CD4-positive, alpha-beta T cell treated with Interleukin-15 for 4 hours (primary cell): ENCODE data around the gene SCYGR7.
"Not testable (repeated sequence)": the region's sequence is repeated elsewhere in the genome, so short reads cannot be mapped to it uniquely, and the experiment has no call there.

Source experiments
- DNase-seq: peaks from one replicate; pipeline ENCODE4 v3.0.0-alpha.2; 2020; ENCODE audit warnings: low spot score

The SCYGR7 gene, protein sequence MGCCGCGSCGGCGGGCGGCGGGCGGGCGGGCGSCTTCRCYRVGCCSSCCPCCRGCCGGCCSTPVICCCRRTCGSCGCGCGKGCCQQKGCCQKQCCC

GRCh38 chr2:227728035-227728434 lies at the start of gene SCYGR7:
Gene SCYGR7, plus strand, starts transcription at chr2:227728335. Its CDS starts 0 bp downstream, at chr2:227728335.
- no peak for DNase-seq

DNA sequence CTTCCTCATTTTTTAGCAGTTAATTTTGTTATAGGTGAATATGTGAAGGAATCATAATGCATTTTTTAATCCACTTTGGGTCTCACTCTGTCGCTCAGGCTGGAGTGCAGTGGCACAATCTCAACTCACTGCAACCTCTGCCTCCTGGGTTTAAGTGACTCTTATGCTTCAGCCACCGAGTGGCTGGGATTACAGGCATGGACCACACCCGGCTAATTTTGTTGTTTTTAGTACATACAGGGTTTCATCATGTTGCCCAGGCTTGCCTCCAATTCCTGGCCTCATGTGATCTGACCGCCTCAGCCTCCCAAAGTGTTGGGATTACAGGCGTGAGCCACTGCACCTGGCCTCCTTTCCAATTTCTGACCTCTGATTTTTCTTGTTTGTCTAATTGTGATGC lies 43.9 kb upstream of the SCYGR7 start:
- no peak for DNase-seq

GRCh38 chr2:227687189-227687588 lies 40.9 kb upstream of the SCYGR7 start:
- DNase-seq = no peak

DNA sequence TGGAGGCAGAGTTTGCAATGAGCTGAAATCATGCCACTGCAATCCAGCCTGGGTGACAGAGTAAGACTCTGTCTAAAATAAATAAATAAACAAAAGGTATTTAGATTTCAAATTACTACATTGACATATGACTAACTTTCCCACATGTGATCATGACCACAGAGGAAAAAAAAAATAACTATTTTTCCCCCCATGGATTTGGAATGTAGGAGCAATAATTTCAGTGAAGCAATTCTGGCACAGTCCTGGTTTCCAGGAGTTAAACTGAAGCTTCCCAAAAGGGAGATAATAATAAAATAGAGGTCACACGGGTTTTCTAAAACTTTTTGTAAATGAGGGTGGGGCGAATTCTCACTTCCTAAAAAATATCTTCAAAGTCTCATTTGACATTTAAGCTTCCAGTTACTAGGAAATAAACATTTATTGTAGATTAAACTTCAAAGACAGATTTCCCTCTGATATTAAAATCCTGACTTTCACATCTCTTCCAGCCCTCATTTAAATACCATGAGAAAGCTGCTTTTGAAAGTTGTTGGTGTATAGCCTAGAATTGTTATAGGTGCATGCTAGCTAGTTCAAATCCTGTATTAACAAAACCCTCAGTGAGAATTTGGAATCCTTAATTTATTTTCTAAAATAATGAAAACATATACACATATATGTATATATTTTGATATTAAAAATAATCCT lies 31.0 kb upstream of the SCYGR7 start:
- DNase-seq = no peak

DNA sequence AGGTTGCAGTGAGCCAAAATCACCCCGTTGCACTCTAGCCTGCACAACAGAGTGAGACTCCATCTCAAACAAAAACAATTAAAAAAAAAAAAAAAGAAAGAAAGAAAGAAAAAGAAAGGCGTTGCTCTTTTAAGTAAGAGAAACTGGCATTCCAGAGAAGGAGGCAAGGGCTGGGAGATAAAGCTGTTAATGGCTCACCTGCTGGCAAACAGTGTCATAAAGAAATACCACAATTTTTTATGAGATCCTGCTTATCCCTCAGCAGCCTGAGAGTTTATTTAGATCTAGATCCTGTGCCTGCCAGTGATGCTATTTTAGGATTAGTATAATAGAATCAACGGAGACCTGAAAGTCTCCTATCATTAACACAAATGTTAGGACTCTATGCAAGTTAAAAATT lies 26.6 kb upstream of the SCYGR7 start:
- DNase-seq = no peak

GRCh38 chr2:227703280-227703732 lies 24.8 kb upstream of the SCYGR7 start:
- DNase-seq = no peak

DNA sequence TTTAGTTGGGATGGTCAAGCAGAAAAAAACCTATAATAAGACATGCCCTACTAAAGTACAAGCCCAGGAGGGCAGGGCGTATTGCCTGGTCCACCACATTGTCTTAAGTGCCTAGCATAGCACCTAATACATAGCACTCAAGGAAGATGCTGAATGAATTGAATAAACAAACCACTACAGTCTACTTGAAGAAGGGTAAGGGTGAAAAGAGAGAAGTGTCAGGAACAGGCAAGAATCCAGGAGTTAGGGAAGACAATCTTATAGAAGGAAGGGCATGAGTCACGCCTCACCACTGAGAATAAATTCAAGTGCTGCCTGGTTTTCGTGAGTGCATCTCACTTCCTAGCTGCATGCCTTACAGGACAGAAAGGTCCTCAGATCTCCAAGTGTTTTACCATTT lies 24.2 kb upstream of the SCYGR7 start:
- DNase-seq = no peak

GRCh38 chr2:227706859-227707258 lies 21.3 kb upstream of the SCYGR7 start:
- no peak for DNase-seq

DNA sequence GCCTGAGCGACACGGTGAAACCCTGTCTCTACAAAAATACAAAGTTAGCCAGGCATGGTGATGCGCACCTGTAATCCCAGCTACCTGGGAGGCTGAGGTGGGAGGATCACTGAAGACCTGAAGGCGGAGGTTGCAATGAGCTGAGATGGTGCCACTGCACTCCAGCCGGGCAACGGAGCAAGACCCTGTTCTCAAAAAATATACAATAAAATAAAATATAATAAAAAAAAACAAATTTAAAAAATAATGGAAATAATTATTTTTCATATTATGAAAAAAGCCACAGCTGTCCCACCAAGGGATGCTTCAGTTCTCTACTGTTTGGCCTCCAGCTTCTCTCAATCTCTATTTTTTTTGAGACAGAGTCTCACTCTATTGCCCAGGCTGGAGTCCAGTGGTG lies 20.7 kb upstream of the SCYGR7 start:
- no peak for DNase-seq

- DNase-seq = no peak
Measured at GRCh38 chr2:227710986-227711385, 17.1 kb upstream of the SCYGR7 start.

- DNase-seq = no peak
Measured at GRCh38 chr2:227713291-227713690, 14.8 kb upstream of the SCYGR7 start.

- no peak for DNase-seq
Measured at GRCh38 chr2:227716501-227716900, 11.6 kb upstream of the SCYGR7 start.

- no peak for DNase-seq
Measured at GRCh38 chr2:227717687-227718567, 10.2 kb upstream of the SCYGR7 start, which contains the start of gene SLC19A3. Gene SLC19A3, minus strand, starts transcription at chr2:227718028. Its CDS starts 15,710 bp downstream, at chr2:227702318.

DNA sequence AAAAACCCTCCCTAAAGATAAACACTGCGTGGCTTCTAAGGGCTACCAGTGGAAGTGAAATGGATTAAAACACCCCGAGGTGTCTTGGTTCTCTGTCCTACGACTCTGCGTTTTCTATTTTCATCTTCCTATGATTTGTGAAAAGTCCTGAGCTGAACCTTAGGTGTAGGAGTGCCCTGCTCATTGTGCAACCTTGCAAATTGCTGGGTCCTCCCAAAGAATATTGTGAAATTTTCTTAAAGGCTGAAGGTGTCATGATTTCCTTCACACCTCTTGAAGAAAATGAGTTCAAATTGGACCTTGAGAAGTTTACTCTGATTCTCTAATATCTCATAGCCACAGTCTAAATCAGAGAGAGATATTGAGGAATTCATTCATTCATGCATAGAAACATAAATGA lies 8.5 kb upstream of the SCYGR7 start:
- no peak for DNase-seq

GRCh38 chr2:227720680-227721079 lies 7.5 kb upstream of the SCYGR7 start:
- DNase-seq = no peak

DNA sequence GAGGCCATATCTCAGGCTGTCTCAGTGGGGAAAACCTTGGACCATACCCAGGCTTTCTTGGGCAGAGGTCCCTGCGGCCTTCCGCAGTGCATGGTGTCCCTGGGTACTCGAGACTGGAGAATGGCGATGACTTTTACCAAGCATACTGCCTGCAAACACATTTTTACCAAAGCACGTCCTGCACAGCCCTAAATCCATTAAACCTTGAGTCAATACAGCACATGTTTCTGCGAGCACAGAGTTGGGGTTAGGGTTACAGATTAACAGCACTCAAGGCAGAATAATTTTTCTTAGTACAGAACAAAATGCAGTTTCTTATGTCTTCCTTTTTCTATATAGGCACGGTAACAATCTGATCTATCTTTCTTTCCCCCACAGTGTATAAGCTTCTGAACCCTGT lies 5.3 kb upstream of the SCYGR7 start:
- DNase-seq = not testable (repeated sequence)

- DNase-seq = no peak
Measured at GRCh38 chr2:227724394-227725039, 3.6 kb upstream of the SCYGR7 start, which contains the start of gene SCYGR6. Gene SCYGR6, minus strand, starts transcription at chr2:227724757. Its CDS starts 0 bp downstream, at chr2:227724757.

DNA sequence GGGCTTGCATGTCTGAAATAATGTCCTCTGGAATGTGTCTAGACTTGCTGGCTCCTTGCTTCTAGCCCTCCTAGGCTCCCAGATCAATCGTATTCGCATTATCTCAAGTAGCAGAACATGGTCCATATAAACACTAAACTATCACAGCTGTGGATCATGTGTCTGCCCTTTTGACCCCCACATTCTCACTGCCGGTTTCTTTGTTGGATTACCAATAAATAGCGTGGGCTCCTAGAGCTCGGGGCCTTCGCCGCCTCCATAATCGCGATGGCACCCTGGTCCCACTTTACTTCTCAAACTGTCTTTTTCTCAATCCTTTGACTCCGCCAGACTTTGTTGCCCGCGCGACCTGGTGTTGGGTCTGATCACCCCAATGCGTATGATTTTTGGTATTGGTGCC lies 11.2 kb downstream of the SCYGR7 start:
- DNase-seq = no peak

- not testable (repeated sequence) for DNase-seq
Measured at GRCh38 chr2:227740705-227741104, 12.6 kb downstream of the SCYGR7 start.

GRCh38 chr2:227745594-227745993 lies 17.5 kb downstream of the SCYGR7 start, which contains the start of gene SCYGR8:
Gene SCYGR8, plus strand, starts transcription at chr2:227745894. Its CDS starts 0 bp downstream, at chr2:227745894.
- no peak for DNase-seq

DNA sequence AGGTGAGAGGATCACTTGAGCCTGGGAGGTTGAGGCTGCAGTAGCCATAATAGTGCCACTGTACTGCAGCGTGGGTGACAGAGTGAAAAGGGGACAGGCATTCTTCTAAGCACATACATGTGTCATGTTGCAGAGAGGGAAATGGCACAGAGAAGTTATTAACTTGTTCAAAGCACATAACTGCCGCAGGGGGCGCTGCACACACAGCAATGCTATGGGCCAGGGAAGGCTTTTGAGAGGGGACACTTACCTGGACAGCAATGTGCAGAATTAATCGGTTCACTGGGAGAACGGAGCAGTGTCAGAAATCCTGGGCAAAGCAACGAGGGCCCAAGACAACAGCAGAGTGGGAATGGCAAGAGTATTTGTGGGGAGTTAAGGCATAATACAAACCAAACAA lies 19.9 kb downstream of the SCYGR7 start:
- DNase-seq = no peak

DNA sequence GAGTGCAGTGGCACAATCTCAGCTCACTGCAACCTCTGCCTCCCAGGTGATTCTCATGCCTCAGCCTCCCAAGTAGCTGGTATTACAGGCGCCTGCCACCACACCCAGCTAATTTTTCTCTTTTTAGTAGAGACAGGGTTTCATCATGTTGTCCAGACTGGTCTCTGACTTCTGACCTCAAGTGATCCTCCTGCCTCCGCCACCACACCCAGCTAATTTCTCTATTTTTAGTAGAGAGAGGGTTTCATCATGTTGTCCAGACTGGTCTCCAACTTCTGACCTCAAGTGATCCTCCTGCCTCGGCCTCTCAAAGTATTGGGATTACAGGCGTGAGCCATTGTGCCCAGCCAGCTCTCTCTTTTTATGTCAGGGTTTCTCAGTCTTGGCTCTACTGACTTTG lies 28.1 kb downstream of the SCYGR7 start:
- not testable (repeated sequence) for DNase-seq
